Measurements from ENCODE around the gene FCHSD2. TPM values are rescaled to one million over a fixed set of nuclear protein-coding genes. Genes with fewer than 3 reads are reported as not detected.

FCHSD2 gene
- total RNA-seq, 3 donors from 2014 or later (not counting 1 experiment from before 2014, with no cell fraction given), result 39.4 to 59.1 (median 42.1) TPM

- H3K4me1 Mint-ChIP-seq, result peaks cover 5 to 13% of the 10 kb centered on the region in 2 donors
These were observed 34.7 kb upstream of the FCHSD2 start for GRCh38 chr11:73176874-73177155.

DNA sequence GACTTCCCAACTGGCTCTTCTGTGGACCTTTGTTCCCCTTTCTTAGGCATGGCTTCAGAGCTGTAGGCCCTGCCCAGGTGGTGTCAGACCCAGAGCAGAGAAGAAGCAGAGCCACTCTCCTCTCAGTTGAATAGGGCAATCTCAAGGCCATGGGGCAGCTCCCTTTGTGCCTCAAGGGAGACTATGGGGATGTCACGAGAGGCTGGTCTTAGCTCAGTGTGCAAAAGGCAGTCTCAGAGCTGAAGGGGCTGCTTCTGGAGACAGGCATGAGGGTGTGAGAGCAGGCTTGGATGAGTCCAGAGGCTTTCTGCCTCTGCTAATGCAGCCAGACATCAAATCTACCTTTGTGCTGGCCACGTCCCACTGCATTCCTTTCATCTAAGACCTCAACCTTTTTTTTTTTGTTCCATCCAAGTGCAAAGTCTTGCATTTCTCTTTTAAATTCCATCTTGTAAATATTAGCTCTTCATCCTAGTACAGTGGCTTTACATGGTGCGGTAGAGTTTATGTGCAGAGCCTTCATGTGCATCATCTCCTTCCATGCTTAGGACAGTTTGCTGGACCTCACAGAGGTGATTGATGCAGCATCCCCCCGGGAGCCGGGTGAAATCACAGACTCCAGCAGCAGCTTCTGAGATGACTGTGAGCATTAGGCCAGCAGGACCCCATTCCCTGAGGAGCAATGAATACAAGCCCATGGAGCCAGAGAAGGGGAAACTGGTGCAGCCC is 34.2 kb upstream of the FCHSD2 start:
- no peaks in the 10 kb centered on the region for H3K27me3 ChIP-seq (ENCODE audit: control insufficient read depth, insufficient read depth, low read length)
- no peaks in the 10 kb centered on the region for H3K9me3 Mint-ChIP-seq
- H3K4me1 Mint-ChIP-seq, result peaks cover 5 to 13% of the 10 kb centered on the region in 2 donors
- 86% methylated on average over 5 of the region's 5 CpGs for WGBS (ENCODE audit: insufficient coverage)
- intact Hi-C loops (cut with micrococcal nuclease), result loop anchor here (5.0 kb wide), 2 partner anchors 494 to 589 kb away; no protein-coding TSS in a partner anchor
- peaks cover 0 to 4% of the 10 kb centered on the region in 2 donors for H3K27me3 Mint-ChIP-seq (ENCODE audit: low read depth in 2 of 2)
- peaks cover 10% of the 10 kb centered on the region for H3K4me1 ChIP-seq (ENCODE audit: control insufficient read depth, insufficient read depth, low read length)
- no peak overlapping the region for H3K4me3 Mint-ChIP-seq
- H3K27ac Mint-ChIP-seq, result no peak overlapping the region
- DNase-seq (no peak), ATAC-seq (no peak)
- H3K36me3 Mint-ChIP-seq, result no peaks in the 10 kb centered on the region
- H3K4me3 ChIP-seq (ENCODE audit: low read length), result no peak overlapping the region
- TF ChIP-seq, protein P1, sequence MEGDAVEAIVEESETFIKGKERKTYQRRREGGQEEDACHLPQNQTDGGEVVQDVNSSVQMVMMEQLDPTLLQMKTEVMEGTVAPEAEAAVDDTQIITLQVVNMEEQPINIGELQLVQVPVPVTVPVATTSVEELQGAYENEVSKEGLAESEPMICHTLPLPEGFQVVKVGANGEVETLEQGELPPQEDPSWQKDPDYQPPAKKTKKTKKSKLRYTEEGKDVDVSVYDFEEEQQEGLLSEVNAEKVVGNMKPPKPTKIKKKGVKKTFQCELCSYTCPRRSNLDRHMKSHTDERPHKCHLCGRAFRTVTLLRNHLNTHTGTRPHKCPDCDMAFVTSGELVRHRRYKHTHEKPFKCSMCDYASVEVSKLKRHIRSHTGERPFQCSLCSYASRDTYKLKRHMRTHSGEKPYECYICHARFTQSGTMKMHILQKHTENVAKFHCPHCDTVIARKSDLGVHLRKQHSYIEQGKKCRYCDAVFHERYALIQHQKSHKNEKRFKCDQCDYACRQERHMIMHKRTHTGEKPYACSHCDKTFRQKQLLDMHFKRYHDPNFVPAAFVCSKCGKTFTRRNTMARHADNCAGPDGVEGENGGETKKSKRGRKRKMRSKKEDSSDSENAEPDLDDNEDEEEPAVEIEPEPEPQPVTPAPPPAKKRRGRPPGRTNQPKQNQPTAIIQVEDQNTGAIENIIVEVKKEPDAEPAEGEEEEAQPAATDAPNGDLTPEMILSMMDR (IDR thresholded peaks at IDR 0.05), result no peak
- H3K27ac ChIP-seq (ENCODE audit: low read length), result no peak overlapping the region
- H3K36me3 ChIP-seq (ENCODE audit: control insufficient read depth, insufficient read depth, low read length), result no peaks in the 10 kb centered on the region
- no peaks in the 10 kb centered on the region for H3K9me3 ChIP-seq (ENCODE audit: control insufficient read depth, insufficient read depth, low read length)

More at GRCh38 chr11:73176874-73177155, 34.7 kb upstream of the FCHSD2 start:
- Mint-ChIP-seq H3K4me3 (no peak overlapping the region), H3K9me3 (no peaks in the 10 kb centered on the region), H3K36me3 (no peaks in the 10 kb centered on the region), H3K27me3 (ENCODE audit: low read depth in 2 of 2) (peaks cover 0 to 4% of the 10 kb centered on the region in 2 donors), H3K27ac (no peak overlapping the region)
- intact Hi-C loops (cut with micrococcal nuclease), result loop anchor here (5.0 kb wide), 2 partner anchors 495 to 590 kb away; no protein-coding TSS in a partner anchor
- no peak for DNase-seq
- WGBS (ENCODE audit: insufficient coverage), result no CpG with 5 or more reads among the region's 1 CpG
- H3K4me3 ChIP-seq (ENCODE audit: low read length), result no peak overlapping the region
- H3K36me3 ChIP-seq (ENCODE audit: control insufficient read depth, insufficient read depth, low read length), result no peaks in the 10 kb centered on the region
- no peak for ATAC-seq
- no peaks in the 10 kb centered on the region for H3K9me3 ChIP-seq (ENCODE audit: control insufficient read depth, insufficient read depth, low read length)
- H3K27ac ChIP-seq (ENCODE audit: low read length), result no peak overlapping the region
- TF ChIP-seq, protein P1 (IDR thresholded peaks at IDR 0.05), result no peak
- H3K4me1 ChIP-seq (ENCODE audit: control insufficient read depth, insufficient read depth, low read length), result peaks cover 10% of the 10 kb centered on the region
- no peaks in the 10 kb centered on the region for H3K27me3 ChIP-seq (ENCODE audit: control insufficient read depth, insufficient read depth, low read length)

DNA sequence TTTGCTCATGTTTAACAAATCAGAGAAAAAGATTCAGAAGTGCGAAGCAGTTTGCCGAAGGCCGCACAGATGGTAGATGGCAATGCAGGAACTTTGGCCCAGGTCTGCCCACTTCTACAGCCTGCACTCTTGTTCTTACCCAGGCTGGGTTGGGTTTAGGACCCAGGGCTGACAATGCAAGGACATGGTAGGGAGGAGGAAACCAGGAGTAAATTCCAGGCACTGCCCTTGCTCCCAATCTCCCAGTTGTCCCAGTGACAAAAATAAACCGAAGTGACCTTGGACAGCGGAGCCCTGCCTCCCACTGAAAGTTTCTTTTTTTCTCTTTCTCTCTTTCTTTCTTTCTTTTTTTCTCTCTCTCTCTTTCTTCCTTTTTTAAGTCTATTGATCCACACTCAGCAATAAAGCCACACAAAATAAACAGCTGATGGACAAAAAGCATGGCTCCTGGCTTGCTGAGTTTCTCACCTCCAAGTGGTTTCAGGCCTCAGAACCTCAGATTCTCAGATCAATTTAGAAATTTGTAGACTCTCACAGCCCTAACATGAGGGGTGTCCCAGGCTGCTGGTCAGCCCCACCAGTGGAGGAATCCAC is 33.5 kb upstream of the FCHSD2 start:
- TF ChIP-seq, protein P1 (IDR thresholded peaks at IDR 0.05), result no peak
- no peak overlapping the region for H3K27ac ChIP-seq (ENCODE audit: low read length)
- WGBS (ENCODE audit: insufficient coverage), result 77% methylated on average over 5 of the region's 5 CpGs
- no peak overlapping the region for H3K4me3 ChIP-seq (ENCODE audit: low read length)
- intact Hi-C loops (cut with micrococcal nuclease), result loop anchor here (5.0 kb wide), 2 partner anchors 493 to 588 kb away; no protein-coding TSS in a partner anchor
- H3K27me3 Mint-ChIP-seq (ENCODE audit: low read depth in 2 of 2), result peaks cover 0 to 4% of the 10 kb centered on the region in 2 donors
- H3K4me3 Mint-ChIP-seq, result no peak overlapping the region
- DNase-seq (no peak), ATAC-seq (no peak)
- H3K27me3 ChIP-seq (ENCODE audit: control insufficient read depth, insufficient read depth, low read length), result no peaks in the 10 kb centered on the region
- peaks cover 10% of the 10 kb centered on the region for H3K4me1 ChIP-seq (ENCODE audit: control insufficient read depth, insufficient read depth, low read length)
- no peak overlapping the region for H3K27ac Mint-ChIP-seq
- H3K36me3 ChIP-seq (ENCODE audit: control insufficient read depth, insufficient read depth, low read length), result no peaks in the 10 kb centered on the region
- peaks cover 5 to 13% of the 10 kb centered on the region in 2 donors for H3K4me1 Mint-ChIP-seq
- H3K9me3 ChIP-seq (ENCODE audit: control insufficient read depth, insufficient read depth, low read length), result no peaks in the 10 kb centered on the region
- H3K36me3 Mint-ChIP-seq, result no peaks in the 10 kb centered on the region
- H3K9me3 Mint-ChIP-seq, result no peaks in the 10 kb centered on the region
